Bronchial epithelial cell (primary cell): ENCODE measurements around the gene OPCML. TPM values are rescaled to one million over a fixed set of nuclear protein-coding genes. Genes with fewer than 3 reads are reported as not detected.

ENCODE experiments used
- DNase-seq: peaks from one replicate; pipeline ENCODE4 v3.0.0-alpha.2; 2010; ENCODE audit warnings: low read depth
- FAIRE-seq: peaks from 2 replicates; lab custom pipeline; 2011; peaks lifted over from hg19 to GRCh38; lab: Jason Lieb, UNC
- H3K27me3 ChIP-seq: 2 replicates; pipeline ENCODE4 v1.5.1; 2011; ENCODE audit warnings: low read length; ENCODE audit not compliant: control insufficient read depth, insufficient read depth
- H3K36me3 ChIP-seq: 2 replicates; pipeline ENCODE4 v1.5.1; 2011; ENCODE audit warnings: low read length; ENCODE audit not compliant: control insufficient read depth, insufficient read depth
- H3K4me3 ChIP-seq: 2 replicates; pipeline ENCODE4 v1.5.1; 2011; ENCODE audit warnings: mild to moderate bottlenecking, low read depth, low read length, control low read depth
- total RNA-seq: library from RNA; depleted of rRNA; stranded (reverse); fragments of >200 nt; gene quantifications from 2 replicates; pipeline ENCODE4 v1.2.1, GENCODE V29; 2014
- TF ChIP-seq, protein P1 (sequence below): IDR thresholded peaks from 2 replicates; pipeline ENCODE4 v1.5.1; 2011; ENCODE audit warnings: mild to moderate bottlenecking, moderate library complexity, low read length, control low read depth, inconsistent platforms; ENCODE audit not compliant: insufficient read depth, severe bottlenecking

The OPCML gene
- total RNA-seq, 1 donor from 2014 or later = not detected

DNA sequence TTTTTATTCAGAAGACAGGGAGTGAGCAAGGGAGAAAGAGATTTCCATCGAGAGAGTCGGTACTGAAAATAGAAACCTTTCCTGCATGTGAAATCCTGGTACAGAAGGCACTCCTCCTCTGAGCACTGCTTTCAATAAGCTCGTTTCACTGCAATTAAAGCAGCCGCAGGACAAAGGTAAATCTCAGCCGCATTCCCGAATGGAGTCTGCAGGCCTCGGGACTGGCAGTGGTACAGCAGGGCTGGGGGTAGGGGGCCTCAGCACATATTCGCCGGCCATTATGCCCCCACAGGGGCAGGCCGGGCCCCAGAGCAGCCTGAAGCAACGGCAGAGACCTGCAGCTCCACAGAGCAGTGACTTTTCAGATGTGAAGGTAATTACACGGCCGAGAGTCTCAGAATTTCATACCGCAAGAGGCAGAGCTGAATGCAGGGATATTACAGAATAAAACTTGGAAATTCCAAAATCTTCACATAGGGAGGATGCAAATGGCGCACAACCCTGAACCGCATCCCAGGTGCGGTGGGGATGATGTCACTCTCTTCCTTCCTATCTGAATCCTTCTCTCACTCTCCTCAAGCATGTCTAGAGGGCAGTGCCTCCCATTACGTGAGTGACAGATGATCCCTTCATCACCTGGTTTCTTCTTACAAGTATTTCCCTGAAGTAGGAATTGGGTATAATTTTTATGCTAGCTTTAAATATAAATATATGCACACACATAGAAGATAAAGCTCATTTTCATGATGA lies 622.1 kb downstream of the OPCML start:
- FAIRE-seq (no peak), DNase-seq (no peak)
- H3K27me3 ChIP-seq = no peaks in the 10 kb centered on the region
- TF ChIP-seq, protein P1, sequence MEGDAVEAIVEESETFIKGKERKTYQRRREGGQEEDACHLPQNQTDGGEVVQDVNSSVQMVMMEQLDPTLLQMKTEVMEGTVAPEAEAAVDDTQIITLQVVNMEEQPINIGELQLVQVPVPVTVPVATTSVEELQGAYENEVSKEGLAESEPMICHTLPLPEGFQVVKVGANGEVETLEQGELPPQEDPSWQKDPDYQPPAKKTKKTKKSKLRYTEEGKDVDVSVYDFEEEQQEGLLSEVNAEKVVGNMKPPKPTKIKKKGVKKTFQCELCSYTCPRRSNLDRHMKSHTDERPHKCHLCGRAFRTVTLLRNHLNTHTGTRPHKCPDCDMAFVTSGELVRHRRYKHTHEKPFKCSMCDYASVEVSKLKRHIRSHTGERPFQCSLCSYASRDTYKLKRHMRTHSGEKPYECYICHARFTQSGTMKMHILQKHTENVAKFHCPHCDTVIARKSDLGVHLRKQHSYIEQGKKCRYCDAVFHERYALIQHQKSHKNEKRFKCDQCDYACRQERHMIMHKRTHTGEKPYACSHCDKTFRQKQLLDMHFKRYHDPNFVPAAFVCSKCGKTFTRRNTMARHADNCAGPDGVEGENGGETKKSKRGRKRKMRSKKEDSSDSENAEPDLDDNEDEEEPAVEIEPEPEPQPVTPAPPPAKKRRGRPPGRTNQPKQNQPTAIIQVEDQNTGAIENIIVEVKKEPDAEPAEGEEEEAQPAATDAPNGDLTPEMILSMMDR = no peak
- H3K4me3 ChIP-seq = no peak overlapping the region
- no peaks in the 10 kb centered on the region for H3K36me3 ChIP-seq

DNA sequence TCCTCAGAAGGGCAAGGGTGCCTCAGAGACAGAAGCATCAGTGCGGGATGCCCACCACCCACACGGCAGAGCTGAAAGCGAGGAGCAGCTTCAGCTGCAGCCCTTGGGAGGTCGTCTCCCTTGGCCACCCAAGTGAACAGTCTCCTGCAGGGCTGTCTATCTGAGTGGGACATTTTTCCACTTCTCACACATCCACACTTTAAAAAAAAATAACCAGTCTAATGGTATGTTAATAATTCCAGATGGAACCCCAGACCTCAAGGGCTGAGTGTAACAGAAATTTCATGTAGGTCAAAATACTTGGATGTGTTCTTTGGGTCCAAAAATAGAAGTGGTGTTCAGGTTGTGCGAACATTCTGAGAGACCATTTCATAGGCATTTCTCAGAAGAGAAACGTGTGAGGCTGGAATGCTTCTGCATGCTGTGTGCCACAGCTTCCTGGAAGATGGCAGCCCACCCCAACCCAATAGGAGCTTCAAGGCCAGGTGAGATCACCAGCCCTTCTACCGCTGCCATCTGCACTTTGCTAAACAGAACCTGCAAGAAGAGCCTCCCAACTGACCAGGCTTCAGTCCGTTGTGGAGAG lies 623.2 kb downstream of the OPCML start:
- DNase-seq = no peak

DNA sequence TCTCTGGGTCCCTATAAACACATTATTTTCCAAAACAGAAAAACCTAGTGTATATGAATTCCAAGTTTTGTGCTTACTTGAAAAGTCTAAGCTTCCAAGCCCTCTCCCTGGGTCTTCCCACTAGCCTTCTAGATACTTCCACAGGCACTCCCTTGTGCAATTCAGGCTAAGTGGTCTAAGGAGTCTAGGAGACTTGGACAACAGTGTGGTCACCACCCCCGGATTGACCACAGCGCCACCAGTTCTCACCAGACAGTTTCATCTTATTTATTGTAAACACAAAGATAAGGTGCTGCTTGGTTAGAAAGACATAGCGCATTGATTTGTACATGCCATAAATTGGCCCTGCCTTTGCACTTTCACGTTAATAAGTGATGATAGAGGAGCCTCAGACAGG lies 623.9 kb downstream of the OPCML start:
- Histone ChIP-seq H3K27me3 (no peaks in the 10 kb centered on the region), H3K36me3 (no peaks in the 10 kb centered on the region), H3K4me3 (no peak overlapping the region)
- DNase-seq (no peak), FAIRE-seq (peak; percentile 40)
- TF ChIP-seq, protein P1 = no peak

More for the DNA sequence above, 623.2 kb downstream of the OPCML start:
- no peak overlapping the region for H3K4me3 ChIP-seq
- no peaks in the 10 kb centered on the region for H3K36me3 ChIP-seq
- FAIRE-seq = no peak
- H3K27me3 ChIP-seq = no peaks in the 10 kb centered on the region
- TF ChIP-seq, protein P1 = no peak

DNA sequence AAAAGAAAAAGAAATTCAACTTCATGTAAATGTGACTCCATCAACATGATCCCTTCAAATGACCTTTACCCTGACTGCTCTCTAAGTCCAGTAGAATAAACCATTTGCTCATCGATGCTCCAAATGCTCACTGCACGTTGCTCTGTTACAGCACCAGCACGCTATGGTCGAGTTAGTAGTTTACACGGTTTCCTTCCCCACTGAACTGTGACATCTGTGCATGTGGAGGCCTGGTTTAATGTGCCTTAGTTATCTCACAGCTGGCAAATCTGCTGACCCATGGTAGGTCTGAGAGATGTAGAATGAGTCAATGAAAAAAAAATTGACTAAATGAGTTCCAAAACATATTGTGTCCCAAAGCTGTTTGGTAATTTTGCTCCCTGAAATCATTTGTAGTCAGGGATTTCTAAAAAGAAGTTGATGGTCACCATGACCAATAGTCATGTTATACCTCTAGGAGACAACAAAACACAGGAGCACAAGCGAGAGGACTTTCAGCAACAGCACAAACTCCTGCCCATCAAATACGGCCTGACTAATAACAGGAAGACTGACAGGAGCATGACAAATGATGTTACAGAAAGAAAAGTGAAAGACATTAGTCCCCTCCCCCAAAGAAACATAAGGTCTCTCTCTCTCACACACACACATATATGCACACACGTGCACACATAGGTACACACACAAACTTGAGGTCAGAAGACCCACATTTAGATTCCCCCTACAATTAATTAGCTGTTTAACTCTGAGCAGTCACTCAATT lies 624.5 kb downstream of the OPCML start:
- Histone ChIP-seq H3K27me3 (no peaks in the 10 kb centered on the region), H3K36me3 (no peaks in the 10 kb centered on the region), H3K4me3 (no peak overlapping the region)
- TF ChIP-seq, protein P1 = no peak
- FAIRE-seq (peak; percentile 32), DNase-seq (no peak)

DNA sequence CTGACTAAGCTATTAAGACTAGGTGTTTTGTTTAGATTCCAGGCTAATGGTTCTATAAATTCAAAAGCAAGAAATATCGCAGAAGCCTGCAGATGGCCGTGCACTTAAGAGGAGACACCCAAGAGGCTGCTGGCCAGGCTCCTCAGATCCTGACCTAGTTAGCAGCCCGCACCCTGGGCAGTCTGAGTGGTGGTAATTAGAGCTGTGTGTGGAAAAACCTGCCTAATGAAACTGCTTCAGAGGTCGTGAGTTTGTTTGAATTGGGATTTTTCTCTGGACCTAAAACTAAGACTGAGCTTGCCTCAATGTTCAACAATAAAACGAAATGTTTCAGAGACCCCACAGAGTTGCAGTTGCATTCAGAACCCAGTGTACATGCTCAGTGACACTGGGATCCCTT lies 627.7 kb downstream of the OPCML start:
- FAIRE-seq (no peak), DNase-seq (no peak)
- TF ChIP-seq, protein P1 = no peak
- no peaks in the 10 kb centered on the region for H3K36me3 ChIP-seq
- H3K27me3 ChIP-seq = no peaks in the 10 kb centered on the region
- H3K4me3 ChIP-seq = no peak overlapping the region
